Stimulated activated CD8-positive, alpha-beta memory T cell treated with anti-CD3 and anti-CD28 coated beads, Interleukin-4, amount 100 ng/mL, for 4 hours (primary cell): ENCODE measurements around the gene RGS17.
"Not testable (repeated sequence)": the region's sequence is repeated elsewhere in the genome, so short reads cannot be mapped to it uniquely, and the experiment has no call there.

Source experiments
- DNase-seq, 2 donors: peaks; one replicate each; pipeline ENCODE4 v3.0.0-alpha.2; 2020; ENCODE audit warnings: low read depth in 2 of 2, low spot score in 1 of 2

RGS17 gene

DNA sequence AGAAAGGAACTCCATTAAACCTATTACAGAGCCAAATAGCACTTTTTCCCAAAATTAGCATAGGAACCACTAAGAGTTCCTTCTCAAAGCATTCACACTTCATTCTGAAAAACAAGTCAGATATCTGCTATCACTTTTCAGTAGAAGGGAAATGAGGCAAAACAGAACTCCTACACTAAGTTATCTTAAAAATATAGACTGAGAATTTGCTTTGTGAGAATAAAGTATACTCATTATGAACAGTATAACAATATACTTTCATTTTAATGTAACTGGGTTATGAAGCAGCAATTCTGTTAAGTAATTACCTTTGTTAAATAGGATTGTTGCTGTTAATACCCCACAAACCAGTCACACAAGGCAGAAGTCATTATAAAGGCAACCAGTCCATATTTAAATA lies 137.2 kb downstream of the RGS17 start:
- no peak for DNase-seq

DNA sequence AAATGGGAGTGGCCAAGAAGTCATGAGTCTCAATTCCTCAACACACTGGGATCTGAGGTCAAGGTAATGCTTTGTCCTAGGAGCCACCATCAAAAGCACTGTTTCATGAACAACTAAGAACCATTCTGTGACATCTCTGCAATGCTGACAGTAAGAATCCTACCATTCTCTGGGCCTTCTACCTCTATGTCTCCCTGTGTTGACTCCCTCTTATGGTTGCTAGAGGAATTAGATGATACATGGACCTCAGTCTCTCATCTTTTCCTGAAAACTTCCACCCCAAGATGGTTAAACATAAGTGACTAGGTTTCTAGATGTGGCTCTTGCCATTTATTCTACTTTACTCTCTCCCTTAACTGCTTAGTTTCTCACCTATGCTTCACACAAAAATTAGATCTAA lies 137.7 kb downstream of the RGS17 start:
- DNase-seq, result no peak

DNA sequence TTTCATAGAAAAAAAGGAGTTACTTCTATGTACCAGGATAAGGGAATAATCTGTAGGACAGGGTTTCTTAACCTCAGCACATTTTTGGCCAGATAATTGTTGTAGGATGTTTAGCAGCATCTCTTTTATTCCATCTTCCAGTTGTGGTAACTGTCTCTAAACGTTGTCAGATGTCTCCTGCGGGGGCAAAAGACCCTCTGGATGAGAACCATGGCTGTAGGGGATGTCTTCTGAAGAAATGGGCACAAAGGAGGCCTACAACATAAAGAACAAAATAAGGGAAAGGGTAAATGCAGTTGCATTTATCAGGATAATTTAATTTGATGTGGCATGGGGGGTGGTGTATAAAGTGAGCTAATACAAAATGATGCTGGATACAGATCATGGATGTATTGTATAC lies 144.1 kb downstream of the RGS17 start:
- no peak for DNase-seq

DNA sequence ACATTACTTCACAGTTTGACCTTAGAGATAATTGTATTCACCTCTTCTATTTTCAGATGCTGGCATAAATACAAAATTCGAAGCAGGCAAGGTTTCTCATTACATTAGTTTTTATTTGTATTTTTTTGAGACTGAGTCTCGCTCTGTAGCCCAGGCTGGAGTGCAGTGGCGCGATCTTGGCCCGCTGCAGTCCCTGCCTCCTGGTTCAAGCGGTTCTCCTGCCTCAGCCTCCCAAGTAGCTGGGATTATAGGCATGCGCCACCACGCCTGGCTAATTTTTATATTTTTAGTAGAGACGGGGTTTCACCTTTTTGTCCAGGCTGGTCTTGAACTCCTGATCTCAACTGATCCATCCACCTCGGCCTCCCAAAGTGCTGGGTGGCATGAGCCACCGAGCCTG lies 145.8 kb downstream of the RGS17 start:
- not testable (repeated sequence) for DNase-seq

DNA sequence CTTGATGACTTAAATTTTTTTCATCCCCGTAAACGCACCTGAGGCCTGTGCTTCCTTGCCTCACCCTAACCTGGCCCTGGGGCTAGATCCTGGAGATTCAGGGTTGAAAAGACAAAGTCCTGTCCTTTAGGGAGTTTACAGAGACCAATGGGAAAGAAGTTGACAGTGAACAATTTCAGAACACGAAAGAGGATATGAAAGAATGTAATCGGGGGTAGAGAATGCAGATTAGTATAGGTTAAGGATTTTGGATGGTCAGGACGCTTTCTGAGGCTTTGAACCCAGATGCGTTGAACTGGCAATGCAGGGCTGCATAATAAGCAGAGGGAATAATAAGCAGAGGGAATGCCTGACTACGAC lies 146.6 kb downstream of the RGS17 start:
- no peak for DNase-seq

DNA sequence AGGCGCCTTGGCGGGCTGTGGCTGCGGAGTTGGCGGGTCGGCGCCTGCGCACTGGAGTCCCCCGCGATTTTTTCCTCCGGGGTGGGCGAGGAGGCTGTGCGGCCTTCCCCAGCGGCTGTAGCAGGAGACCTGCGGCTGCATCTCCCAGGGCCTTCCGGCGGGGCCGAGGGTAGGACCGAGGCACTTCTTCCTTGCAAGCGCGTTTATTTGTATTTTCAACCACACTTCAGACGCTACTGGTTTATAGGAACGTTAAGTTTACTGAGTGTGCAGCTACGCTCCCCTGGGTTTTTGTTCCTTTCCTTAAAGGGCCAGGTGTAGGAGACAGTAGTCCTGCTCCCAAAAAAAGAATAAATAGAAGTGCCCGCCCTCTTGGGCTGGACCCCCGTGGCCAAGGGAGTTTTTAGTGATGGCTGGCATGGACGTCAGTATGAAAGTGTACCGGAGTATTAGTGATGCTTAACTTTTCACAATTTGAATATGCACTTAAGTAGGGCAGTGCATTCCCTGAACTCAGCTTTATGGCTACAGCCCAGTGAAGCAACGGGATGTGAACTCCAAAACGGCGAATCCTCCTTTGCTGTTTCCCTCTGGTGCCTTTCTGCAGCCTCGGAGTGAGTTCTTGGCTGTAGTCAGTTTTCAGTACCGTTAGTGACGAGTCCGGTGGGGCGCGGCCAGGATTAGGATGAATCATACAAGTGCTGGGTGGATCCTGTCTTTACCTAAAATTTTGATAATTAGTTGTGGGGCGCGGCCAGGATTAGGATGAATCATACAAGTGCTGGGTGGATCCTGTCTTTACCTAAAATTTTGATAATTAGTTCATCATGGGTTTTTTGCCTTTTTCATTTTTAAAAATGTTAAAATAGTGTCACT lies 147.2 kb downstream of the RGS17 start:
- DNase-seq, result peak; percentile 88 to 91

DNA sequence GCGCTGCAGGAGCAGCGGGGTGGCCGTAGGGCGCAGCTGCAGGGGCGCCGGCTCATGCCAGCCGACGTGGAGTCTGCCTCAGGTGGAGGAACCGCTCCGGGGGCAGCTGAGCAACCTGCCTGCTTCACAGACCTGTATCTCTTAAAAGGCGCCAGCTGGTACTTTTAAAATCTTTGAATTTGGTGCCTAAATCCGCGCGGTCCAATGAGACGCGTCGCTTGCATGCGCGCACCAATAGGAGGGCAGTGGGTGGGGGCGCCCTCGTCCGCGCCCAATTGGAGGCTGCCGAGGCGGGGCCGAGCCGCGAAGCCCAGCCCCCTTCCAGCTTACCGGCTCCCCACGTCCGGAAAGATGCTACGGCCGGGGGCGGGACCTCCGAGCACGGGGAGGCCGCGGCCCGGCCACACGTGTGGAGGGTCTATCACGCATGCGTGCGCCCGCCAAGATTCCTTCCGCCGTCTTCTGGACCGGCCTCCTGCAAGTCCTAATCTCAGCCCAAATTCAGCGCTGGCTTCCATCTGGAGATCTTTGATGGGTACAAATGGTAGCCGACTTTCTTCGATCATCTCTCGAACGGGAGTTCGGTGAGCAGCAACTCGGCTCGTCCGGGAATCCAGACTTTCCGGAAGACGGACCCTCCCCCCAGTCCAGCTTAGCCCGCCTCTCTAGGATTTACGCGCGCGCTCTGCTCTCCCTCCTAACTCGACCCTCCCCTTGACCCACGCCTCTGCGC lies 148.0 kb downstream of the RGS17 start, which contains the start of gene FBXO5:
FBXO5 (minus strand) TSS at position 138 of the 733 bp plus-strand sequence; CDS start at position 56, 82 bp downstream.
- peak; percentile 92 to 97 for DNase-seq

DNA sequence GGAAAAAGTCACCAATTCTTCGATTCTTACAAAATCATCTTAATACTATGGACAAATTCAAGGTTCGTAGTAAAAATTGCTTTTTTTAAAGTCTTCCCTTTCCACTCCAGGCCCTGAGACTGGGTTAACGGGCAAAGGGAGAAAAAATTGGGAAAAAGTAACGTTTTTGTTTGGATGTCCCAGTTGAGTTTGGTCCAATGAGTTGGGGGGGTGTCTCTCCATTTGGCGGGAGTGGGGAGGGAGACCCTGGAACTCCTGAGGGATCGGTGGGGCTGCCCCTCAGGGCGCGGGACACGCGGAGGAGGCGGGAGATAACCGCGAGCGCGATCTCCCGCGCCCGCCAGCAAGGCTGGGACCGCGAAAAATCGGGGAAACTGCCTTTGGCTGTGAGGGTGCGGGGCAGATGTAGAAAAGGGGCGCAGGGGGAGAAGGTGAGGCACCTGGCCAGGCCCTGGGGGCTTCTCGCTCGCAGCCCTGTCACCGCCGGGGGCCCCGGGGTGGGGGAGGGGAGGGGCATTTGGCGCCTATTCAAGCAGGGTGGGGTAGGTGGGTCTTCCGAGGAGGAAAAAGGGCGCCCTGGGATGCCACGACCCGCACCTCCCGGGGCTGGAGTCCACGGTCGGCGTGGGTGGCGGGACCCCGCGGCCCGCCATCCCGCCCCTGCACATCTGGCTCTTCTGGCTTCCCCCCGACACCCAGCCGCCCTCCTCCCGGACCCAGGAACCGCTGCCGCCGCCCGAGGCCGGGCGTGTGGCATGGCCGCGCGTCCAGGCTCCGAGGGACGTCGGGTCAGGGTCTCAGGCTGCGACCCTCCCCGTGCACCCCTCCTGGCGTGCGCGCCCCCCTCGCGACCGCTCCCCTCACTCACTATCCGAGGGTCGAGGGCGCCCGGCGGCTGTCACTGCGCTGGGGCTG lies 148.8 kb downstream of the RGS17 start:
- DNase-seq, result no peak

DNA sequence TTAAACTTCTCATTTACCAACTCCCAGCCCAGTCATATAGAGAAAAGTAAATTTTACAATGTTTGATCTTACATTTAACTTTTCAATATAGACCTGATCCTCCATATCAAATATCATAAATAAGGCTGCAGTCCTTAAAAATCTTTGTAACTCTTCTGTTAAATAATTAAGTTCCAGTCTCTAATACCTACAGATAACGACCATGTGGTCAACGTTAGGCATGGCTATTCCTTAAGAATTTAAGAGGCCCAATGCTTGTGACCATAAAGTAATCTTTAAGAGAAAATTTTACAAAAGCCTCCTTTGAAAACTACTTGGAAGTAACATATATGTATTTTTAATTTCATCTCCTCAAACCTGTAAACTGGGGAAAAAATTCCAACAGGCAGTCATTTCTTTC lies 149.9 kb downstream of the RGS17 start:
- no peak for DNase-seq

DNA sequence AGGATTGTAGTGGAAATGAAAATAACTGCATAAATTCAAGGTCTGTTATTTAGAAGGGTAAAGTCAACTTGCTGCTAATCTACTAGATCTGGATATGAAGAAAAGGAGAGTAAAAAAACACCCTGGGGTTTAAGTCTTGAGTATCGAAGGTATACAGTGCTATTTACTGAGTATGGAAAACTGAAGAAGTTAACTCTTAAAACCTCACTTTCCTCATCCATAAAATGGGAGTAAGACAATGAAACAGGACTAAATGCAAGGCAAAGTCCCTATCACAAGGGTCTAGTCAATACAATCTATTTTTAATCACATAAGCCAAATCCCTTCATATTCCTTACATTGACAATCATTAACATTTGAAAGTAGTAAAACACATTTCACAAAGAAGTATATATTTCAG lies 150.4 kb downstream of the RGS17 start:
- DNase-seq, result no peak

DNA sequence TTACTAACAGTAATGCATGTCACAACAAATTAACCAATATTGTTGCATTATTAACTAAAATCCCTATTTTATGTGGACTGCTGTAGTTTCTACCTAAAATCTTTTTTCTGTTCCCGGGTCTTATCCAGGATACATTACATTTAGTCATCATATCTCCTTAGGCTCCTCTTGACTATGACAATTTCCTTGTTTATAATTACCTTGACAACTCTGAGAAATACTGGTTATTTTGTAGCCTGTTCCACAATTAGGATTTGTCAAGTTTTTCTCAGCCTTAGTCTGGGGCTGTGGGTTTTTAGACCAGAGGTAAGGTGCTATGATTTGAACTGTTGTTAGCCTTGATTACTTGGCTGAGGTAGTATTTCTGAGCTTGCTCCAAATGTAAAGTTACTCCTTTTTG lies 152.0 kb downstream of the RGS17 start:
- DNase-seq, result no peak

DNA sequence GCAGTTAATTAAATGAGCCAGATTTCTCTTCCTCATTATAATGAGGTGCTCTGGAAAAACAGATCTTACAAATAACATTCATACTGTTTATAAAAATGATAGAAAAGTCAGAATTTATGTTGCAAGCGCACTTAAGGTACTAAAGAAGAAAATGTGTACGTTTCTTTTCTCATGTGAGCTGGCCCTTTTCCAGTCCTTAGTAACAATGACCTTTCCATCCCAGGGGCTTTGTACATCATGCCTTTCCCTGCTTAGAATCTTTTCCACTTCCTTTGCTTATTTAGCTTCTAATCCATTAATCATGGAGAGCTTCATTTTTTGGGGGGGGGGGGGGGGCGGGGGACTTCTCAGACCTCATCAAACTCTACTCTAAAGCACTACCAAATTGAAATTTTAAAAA lies 153.0 kb downstream of the RGS17 start:
- no peak for DNase-seq

DNA sequence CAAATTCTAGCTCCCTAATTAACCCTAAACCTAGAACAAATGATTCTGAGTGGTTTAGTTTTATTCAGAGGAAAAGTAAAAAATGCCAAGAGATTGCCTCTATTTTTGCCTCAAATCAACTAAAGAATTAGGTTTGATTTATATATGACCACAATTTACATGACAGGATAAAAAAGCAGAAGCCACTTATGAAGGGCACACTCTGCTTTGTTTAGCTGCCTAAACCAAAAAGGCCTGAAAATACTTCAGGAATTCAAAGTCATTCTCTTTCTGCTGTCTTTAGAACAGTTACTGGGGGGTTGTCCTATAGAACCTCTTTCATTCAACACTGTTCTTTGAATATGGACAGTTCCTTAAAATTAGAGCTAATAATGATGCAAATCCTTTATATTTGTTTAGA lies 153.5 kb downstream of the RGS17 start:
- DNase-seq, result no peak

DNA sequence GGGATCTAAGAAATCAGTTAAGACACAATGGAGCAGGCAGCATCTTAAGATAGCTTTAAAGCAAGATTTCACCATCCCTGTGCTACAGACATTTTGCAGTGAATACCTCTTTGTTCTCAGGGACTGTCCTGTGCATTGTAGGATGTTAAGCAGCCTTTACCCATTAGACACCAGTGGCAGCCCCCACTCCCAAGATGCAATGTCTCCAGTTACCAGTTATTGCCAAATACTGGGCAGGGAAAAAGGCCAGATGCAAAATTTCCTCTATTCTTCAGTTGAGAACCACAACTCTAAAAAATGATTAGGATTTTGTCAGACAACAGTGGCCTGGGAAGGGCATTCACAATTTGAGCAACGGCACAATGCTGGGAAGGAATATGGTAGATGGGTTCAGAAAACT lies 154.3 kb downstream of the RGS17 start:
- DNase-seq, result no peak

DNA sequence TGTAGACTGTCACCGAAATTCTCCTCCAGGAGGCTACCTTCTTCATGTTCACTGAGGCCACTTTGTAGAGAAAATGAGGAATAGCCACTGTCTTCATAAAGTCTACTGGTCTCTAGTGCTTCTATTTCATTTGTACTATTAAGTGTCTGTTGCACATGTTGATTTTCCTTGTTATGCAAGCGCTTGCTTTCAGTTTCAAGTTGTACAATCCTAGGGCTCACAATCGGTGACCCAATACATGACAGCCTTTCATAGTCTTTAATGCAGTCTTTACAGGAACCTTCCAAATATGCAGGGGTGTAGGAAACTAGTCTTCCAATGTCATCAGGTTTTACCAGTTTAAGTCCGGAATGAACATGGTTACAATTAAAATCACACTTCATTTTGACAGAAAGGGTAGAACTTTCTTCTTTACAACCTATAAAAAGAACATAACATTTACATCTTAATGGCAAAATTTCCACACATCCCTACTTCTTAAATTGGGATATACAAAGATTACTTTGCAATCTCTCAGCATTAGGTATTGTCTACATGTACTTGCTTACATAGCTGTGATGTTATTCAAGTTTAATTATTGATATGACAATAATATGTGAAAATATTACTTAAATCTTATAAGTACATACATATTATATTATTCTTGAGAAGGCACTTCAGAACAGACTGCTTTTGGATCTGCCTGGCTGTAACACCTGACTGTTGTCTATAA lies 155.7 kb downstream of the RGS17 start:
- no peak for DNase-seq

DNA sequence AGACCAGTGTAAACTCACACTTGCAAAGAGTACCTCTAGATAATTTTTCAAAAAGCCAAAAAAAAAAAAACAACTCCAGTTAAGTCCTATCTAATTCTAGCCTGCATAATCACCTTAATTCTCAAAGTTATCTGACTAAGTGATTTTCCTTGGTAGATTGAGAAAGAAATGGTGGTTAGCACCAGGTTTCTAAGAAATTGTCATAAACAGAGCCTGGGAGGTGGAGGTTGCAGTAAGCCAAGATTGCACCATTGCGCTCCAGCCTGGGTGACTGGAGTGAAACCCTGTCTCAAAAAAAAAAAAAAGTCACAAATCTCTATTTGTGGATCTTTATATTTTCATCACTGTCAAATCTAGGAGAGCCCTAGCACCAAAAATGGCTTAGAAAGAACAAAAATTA lies 157.2 kb downstream of the RGS17 start:
- DNase-seq, result no peak

DNA sequence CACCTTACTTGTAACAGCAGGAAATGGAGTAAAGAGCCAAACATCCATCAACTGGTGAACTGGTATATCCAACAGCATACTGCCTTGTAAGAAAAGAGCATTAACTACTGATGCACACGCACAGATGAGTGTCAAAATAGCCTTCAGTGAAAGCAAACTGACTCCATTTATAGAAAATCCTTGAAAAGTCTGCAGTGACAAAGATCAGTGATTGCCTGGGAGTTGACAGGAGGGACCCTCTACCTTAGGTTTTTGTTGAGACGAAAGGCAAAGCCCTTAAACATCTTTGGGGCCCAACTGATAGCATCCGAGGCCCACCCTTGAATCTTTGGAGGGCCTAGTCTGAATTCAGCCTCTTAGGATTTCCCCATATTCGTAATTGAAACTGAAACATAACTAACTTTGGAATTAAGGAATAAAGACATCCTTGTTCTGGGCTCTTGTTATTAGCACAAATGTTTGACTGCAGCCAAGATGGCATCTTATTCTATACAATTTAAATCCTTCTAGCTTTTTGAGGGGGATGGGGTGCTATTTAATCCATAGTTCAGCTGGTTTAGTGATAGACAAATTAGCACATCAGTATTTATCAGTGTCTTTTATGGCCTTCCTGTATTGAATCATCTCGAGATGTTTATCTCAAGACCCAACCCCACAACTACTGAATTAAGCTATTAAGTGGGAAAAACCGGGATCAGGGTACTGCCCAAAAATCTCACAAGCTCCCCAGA lies 161.2 kb downstream of the RGS17 start:
- no peak for DNase-seq

DNA sequence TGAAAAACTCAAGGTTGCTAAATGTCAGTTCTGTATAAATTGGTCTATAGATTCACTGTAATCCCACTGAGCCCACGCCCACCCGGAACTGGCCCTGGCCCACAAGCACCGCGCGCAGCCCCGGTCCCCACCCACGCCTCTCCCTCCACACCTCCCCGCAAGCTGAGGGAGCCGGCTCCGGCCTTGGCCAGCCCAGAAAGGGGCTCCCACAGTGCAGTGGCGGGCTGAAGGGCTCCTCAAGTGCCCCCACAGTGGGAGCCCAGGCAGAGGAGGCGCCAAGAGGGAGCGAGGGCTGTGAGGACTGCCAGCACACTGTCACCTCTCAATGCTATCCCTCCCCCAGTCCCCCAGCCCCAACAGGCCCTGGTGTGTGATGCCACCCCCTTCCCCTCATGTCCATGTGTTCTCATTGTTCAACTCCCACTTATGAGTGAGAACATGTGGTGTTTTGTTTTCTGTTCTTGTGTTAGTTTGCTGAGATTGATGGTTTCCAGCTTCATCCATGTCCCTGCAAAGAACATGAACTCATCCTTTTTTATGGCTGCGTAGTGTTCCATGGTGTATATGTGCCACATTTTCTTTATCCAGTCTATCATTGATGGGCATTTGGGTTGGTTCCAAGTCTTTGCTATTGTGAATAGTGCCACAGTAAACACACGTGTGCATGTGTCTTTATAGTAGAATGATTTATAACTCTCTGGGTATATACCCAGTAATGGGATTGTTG lies 164.8 kb downstream of the RGS17 start:
- DNase-seq, result not testable (repeated sequence)

DNA sequence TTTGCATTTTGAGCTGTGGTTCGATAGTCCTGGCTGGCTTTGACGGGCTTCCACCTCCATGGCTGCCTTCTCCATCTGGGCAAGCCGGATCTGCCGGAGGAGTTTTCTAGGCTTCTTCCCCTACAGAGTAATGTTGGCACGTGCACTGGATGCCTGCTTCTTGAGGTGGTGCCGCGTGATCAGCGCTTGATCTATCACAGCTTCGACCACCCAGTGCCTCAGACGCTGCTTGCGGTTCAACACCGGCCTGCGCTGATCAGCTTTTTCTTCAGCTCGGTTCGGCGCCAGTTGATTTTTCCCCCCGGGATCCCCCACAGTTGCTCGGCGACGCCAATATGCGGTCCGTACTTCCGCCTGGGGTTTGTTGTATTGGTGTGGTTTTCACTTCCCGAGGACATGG lies 171.7 kb downstream of the RGS17 start:
- no peak for DNase-seq
